Superior temporal gyrus (tissue), 1 donor: ENCODE results near the gene SRP54.
"Not testable (repeated sequence)": the region's sequence is repeated elsewhere in the genome, so short reads cannot be mapped to it uniquely, and the experiment has no call there.

ENCODE experiments used
- DNase-seq: peaks from one replicate; pipeline ENCODE4 v3.0.0-alpha.2; 2016; ENCODE audit errors: extremely low spot score

SRP54 gene

GRCh38 chr14:34983786-34984185 lies 994 bp downstream of the SRP54 start:
- no peak for DNase-seq

GRCh38 chr14:34985740-34986139 lies 2.9 kb downstream of the SRP54 start:
- DNase-seq = no peak

- no peak for DNase-seq
Observed at GRCh38 chr14:34987180-34987579, 4.4 kb downstream of the SRP54 start.

GRCh38 chr14:34989762-34990161 lies 7.0 kb downstream of the SRP54 start:
- DNase-seq = no peak

GRCh38 chr14:34993426-34993825 lies 10.6 kb downstream of the SRP54 start:
- DNase-seq = no peak

GRCh38 chr14:34994668-34995067 lies 11.9 kb downstream of the SRP54 start:
- DNase-seq = no peak

- DNase-seq = no peak
Observed at GRCh38 chr14:34997762-34998161, 15.0 kb downstream of the SRP54 start.

GRCh38 chr14:34999500-34999899 lies 16.7 kb downstream of the SRP54 start:
- DNase-seq = no peak

GRCh38 chr14:35001621-35002020 lies 18.8 kb downstream of the SRP54 start:
- no peak for DNase-seq

GRCh38 chr14:35004839-35005238 lies 22.0 kb downstream of the SRP54 start:
- DNase-seq = no peak

- no peak for DNase-seq
Observed at GRCh38 chr14:35016568-35016967, 33.8 kb downstream of the SRP54 start.

GRCh38 chr14:35020713-35021112 lies 37.9 kb downstream of the SRP54 start:
- no peak for DNase-seq

- no peak for DNase-seq
Observed at GRCh38 chr14:35028435-35028834, 45.6 kb downstream of the SRP54 start.

- DNase-seq = no peak
Observed at GRCh38 chr14:35032562-35032961, 49.8 kb downstream of the SRP54 start.

GRCh38 chr14:35034440-35034833 lies 51.6 kb downstream of the SRP54 start:
- DNase-seq = no peak

GRCh38 chr14:35034944-35035554 lies 52.3 kb downstream of the SRP54 start:
- DNase-seq = not testable (repeated sequence)

GRCh38 chr14:35038312-35038711 lies 55.5 kb downstream of the SRP54 start:
- DNase-seq = peak; percentile 1

GRCh38 chr14:35042632-35043031 lies 59.8 kb downstream of the SRP54 start:
- no peak for DNase-seq

GRCh38 chr14:35043046-35043445 lies 60.3 kb downstream of the SRP54 start:
- DNase-seq = no peak

GRCh38 chr14:35044939-35045797 lies 62.4 kb downstream of the SRP54 start:
- peak; percentile 79 for DNase-seq

- no peak for DNase-seq
Observed at GRCh38 chr14:35045798-35046047, 62.9 kb downstream of the SRP54 start.

GRCh38 chr14:35046048-35046750 lies 63.4 kb downstream of the SRP54 start, which contains the start of gene FAM177A1:
Gene FAM177A1, plus strand, starts transcription at chr14:35046272. Its CDS starts 192 bp downstream, at chr14:35046464.
- DNase-seq = peak; percentile 96
